ENCODE measurements around the gene GTF3C2. TPM values are rescaled to one million over a fixed set of nuclear protein-coding genes. Genes with fewer than 3 reads are reported as not detected.
A peak's percentile ranks its signal among the peaks of the same experiment; 100 is the strongest.

Gene GTF3C2
- total and polyA plus RNA-seq, 2 of the 4 experiments (the other 2 are of a cell fraction), result 25.5 to 36.9 TPM

- H3K79me1 ChIP-seq (ENCODE audit: low read depth in 1 of 2, low read length in 2 of 2), result peaks cover 17 to 52% of the 10 kb centered on the region in 2 experiments; a peak in 3 of 4 replicates
- no TSS peak for BruUV-seq (replicated peaks)
- H2AK5ac ChIP-seq (ENCODE audit: low read depth, low read length), result no peak overlapping the region
- no peak overlapping the region for H2AFZ ChIP-seq (replicated peaks; ENCODE audit: low read length, poor library complexity)
- H4K91ac ChIP-seq (ENCODE audit: insufficient read depth, low read depth, low read length), result no peak overlapping the region
- H2BK20ac ChIP-seq (ENCODE audit: low read depth, low read length), result no peak overlapping the region
- H3K9me3 ChIP-seq (ENCODE audit: control insufficient read depth, insufficient read depth, low read length), result no peaks in the 10 kb centered on the region
- H2BK5ac ChIP-seq (ENCODE audit: low read depth, low read length, poor library complexity, severe bottlenecking), result no peak overlapping the region
- H2BK120ac ChIP-seq (ENCODE audit: low read depth, low read length), result no peak overlapping the region
- H4K20me1 ChIP-seq (ENCODE audit: insufficient read depth, low read length), result peaks cover 17% of the 10 kb centered on the region; the same call in 1 of the 2 replicates
- dilution Hi-C loops (cut with HindIII; ENCODE audit: low sequenced_read_pairs, unreplicated experiment), result no loop called here
- H3K4me3 ChIP-seq (ENCODE audit: insufficient read depth, low read depth, low read length), result no peak overlapping the region
- H3K27me3 ChIP-seq (ENCODE audit: control insufficient read depth, insufficient read depth, low read length), result no peaks in the 10 kb centered on the region
- peaks cover 3% of the 10 kb centered on the region; the same call in 1 of the 2 replicates for H3K9me1 ChIP-seq (ENCODE audit: insufficient read depth, low read length)
- H3K4me1 ChIP-seq (ENCODE audit: control insufficient read depth, insufficient read depth, low read length), result peaks cover 6% of the 10 kb centered on the region
- 100% methylated on average over 1 of the region's 9 CpGs; no CpG with 5 or more reads in 1 of the 2 experiments for WGBS, 2 experiments (ENCODE audit: extremely low coverage in 2 of 2, insufficient read length in 1 of 2)
- H2BK15ac ChIP-seq (ENCODE audit: low read depth, low read length), result no peak overlapping the region
- no peak overlapping the region for H3K56ac ChIP-seq (ENCODE audit: extremely low read depth, insufficient read depth, low read length)
- intact Hi-C loops (cut with micrococcal nuclease), result no loop called here
- peaks cover 64% of the 10 kb centered on the region for H3K36me3 ChIP-seq (ENCODE audit: control insufficient read depth, insufficient read depth, low read length)
- no peak overlapping the region for H4K8ac ChIP-seq (ENCODE audit: low read depth in 2 of 2, low read length in 2 of 2)
- H3K4ac ChIP-seq (ENCODE audit: low read depth, low read length), result no peak overlapping the region
- ATAC-seq (ENCODE audit: low read depth) (no peak), DNase-seq (no peak)
- H3K23ac ChIP-seq (ENCODE audit: low read depth, low read length), result no peak overlapping the region
- TF ChIP-seq USF2 (IDR thresholded peaks at IDR 0.05; ENCODE audit: low read depth, low read length) (no peak), POLR2A (IDR thresholded peaks at IDR 0.05; ENCODE audit: low read depth, low read length) (no peak), NFE2L2 (IDR thresholded peaks at IDR 0.05; ENCODE audit: low read depth, low read length) (no peak), ELK1 (IDR thresholded peaks at IDR 0.05; ENCODE audit: borderline replicate concordance, low read depth, low read length) (no peak), MAFK (IDR thresholded peaks at IDR 0.05; ENCODE audit: low read depth, low read length) (no peak), CHD1 (IDR thresholded peaks at IDR 0.05; ENCODE audit: low read depth, low read length) (no peak), CTCF (conservative IDR thresholded peaks at IDR 0.05; ENCODE audit: low read depth, low read length) (no peak), RFX5 (IDR thresholded peaks at IDR 0.05; ENCODE audit: low read depth, low read length) (no peak), RCOR1 (IDR thresholded peaks at IDR 0.05; ENCODE audit: insufficient replicate concordance, low read length) (no peak), MXI1 (IDR thresholded peaks at IDR 0.05; ENCODE audit: borderline replicate concordance, low read depth, low read length) (no peak), SMC3 (IDR thresholded peaks at IDR 0.05; ENCODE audit: low read depth, low read length) (no peak), BHLHE40 (IDR thresholded peaks at IDR 0.05; ENCODE audit: low read depth, low read length) (no peak), FOS (IDR thresholded peaks at IDR 0.05; ENCODE audit: low read depth, low read length) (no peak), CEBPB (IDR thresholded peaks at IDR 0.05; ENCODE audit: low read depth, low read length) (no peak), MAZ (IDR thresholded peaks at IDR 0.05; ENCODE audit: borderline replicate concordance, low read depth, low read length) (no peak), RAD21 (IDR thresholded peaks at IDR 0.05; ENCODE audit: low read length) (no peak)
- no peak overlapping the region for H3K14ac ChIP-seq (replicated peaks; ENCODE audit: low read depth, low read length)
- POLR2A ChIA-PET (ENCODE audit: unreplicated experiment), result no interaction called here
- in situ Hi-C loops (cut with MboI; ENCODE audit: low sequenced_read_pairs), result no loop called here
- CTCF ChIA-PET, result no interaction called here
- H3K4me2 ChIP-seq (ENCODE audit: low read depth, low read length), result peak overlapping the region; percentile 19
- no peak overlapping the region for H4K5ac ChIP-seq (ENCODE audit: low read depth, low read length)
- H3K18ac ChIP-seq (ENCODE audit: low read depth, low read length), result no peak overlapping the region
- no peak overlapping the region; the same call in 1 of the 2 replicates for H3K9ac ChIP-seq (ENCODE audit: low read depth, low read length)
- no peak overlapping the region for H2AK9ac ChIP-seq (replicated peaks; ENCODE audit: low read depth, low read length, poor library complexity)
- no peak overlapping the region for H3K27ac ChIP-seq (ENCODE audit: insufficient read depth, low read length)
Observed at GRCh38 chr2:27378809-27379290, 22.3 kb upstream of the GTF3C2 start.

Measured in IMR-90 (cell line).